ENCODE data around the gene GABRD. TPM values are rescaled to one million over a fixed set of nuclear protein-coding genes. Genes with fewer than 3 reads are reported as not detected.

The GABRD gene
- polyA plus RNA-seq, 1 experiment, result not detected

DNA sequence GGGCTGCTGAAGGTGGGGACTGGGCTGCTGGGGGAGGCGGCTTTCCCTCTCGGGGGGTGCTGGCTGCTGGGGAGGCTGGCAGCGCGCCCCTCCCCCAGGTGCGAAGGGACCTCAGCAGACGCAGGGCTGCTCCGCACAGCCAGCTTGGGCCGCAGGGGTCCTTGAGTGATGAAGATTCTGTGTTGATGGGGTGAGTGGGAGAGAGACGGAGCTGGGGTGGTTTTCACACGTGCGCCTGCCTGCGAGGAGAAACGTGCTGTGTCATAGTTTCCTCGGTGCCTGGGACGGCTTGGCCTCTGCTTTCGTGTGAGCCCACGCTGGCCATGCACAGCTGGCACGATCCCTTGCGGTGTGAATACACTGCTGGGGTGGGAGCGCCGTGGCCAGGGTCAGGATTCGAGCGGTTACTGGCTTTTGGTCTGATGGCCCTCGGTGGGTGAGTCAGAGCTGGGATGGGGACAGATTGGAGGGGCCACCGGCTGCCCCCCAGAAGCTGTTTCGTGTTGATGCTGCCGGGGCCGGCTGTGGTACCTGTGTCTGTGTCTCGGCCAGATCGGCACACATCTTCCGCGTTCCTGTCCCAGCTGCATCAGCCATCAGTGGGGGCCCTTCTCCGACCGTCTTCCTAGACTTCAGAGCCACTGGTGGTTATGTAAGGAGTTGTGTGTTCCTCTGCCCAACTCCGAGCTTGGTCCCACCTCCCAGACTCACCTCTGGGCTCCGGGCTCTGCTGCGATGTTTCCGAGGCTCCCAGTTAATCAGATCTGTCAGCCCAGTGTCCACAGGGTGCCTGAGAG is 56.0 kb downstream of the GABRD start:
- POLR2A ChIA-PET, result no interaction called here
- DNase-seq (ENCODE audit: low read depth), result no peak
- Histone ChIP-seq H3K27me3 (ENCODE audit: control insufficient read depth, insufficient read depth, low read length) (peaks cover 8% of the 10 kb centered on the region), H3K36me3 (ENCODE audit: control insufficient read depth, insufficient read depth, low read length) (no peaks in the 10 kb centered on the region), H3K4me3 (ENCODE audit: low read depth, low read length) (no peak overlapping the region)
- TF ChIP-seq, protein P1, sequence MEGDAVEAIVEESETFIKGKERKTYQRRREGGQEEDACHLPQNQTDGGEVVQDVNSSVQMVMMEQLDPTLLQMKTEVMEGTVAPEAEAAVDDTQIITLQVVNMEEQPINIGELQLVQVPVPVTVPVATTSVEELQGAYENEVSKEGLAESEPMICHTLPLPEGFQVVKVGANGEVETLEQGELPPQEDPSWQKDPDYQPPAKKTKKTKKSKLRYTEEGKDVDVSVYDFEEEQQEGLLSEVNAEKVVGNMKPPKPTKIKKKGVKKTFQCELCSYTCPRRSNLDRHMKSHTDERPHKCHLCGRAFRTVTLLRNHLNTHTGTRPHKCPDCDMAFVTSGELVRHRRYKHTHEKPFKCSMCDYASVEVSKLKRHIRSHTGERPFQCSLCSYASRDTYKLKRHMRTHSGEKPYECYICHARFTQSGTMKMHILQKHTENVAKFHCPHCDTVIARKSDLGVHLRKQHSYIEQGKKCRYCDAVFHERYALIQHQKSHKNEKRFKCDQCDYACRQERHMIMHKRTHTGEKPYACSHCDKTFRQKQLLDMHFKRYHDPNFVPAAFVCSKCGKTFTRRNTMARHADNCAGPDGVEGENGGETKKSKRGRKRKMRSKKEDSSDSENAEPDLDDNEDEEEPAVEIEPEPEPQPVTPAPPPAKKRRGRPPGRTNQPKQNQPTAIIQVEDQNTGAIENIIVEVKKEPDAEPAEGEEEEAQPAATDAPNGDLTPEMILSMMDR (IDR thresholded peaks at IDR 0.05; ENCODE audit: insufficient read depth, low read depth, low read length), result no peak
- CTCF ChIA-PET, result interaction anchor here (1.2 kb wide), 1 partner anchor 17 kb away, joined by 3 read pairs; no protein-coding TSS in a partner anchor

DNA sequence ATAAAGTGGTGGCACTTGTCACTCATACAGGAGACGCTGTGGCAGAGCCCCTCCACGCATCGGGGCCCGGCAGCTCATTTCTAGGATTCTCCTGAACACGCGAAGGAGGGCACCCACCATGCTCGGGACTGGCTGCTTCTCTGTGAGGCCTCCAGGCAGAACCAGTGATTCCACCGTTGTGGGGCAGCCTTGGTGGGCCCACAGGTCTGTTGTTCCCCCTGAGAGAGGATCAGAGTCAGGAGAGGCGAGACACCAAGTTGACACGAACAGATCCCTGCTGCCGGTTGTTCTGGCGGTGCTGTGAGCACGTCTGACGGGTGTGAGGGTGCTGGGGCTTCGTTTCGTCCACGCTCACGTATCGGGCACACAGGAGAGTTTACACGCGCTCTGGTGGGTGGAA is 57.7 kb downstream of the GABRD start:
- ChIA-PET CTCF (no interaction called here), POLR2A (interaction anchor here (0.7 kb wide), 1 partner anchor 56 kb away, joined by 3 read pairs; no protein-coding TSS in a partner anchor)
- no peak overlapping the region for H3K4me3 ChIP-seq (ENCODE audit: low read depth, low read length)

DNA sequence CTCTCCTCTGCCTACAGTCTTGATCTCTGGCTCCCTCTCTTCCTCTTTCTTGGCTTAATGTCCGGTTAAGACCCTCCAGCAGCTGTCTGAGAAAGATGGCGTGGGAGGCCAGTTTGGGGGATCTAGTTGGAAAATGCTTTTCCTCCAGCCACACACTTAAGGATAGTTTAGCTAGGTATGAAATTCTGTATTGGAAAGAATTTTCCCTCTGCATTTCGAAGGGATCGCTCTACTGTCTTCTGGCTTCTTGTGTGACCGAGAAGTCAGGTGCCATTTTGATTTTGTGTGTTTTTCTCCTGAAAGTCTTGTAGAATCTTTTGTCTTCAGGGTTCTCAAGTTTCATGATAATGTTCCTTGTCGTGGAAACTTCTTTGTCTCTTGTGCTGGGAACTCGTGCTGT is 59.0 kb downstream of the GABRD start:
- no peak overlapping the region for H3K4me3 ChIP-seq (ENCODE audit: low read depth, low read length)
- H3K36me3 ChIP-seq (ENCODE audit: control insufficient read depth, insufficient read depth, low read length), result no peaks in the 10 kb centered on the region
- POLR2A ChIA-PET, result no interaction called here
- TF ChIP-seq, protein P1 (IDR thresholded peaks at IDR 0.05; ENCODE audit: insufficient read depth, low read depth, low read length), result no peak
- H3K27me3 ChIP-seq (ENCODE audit: control insufficient read depth, insufficient read depth, low read length), result peaks cover 5% of the 10 kb centered on the region
- CTCF ChIA-PET, result no interaction called here
- no peak for DNase-seq (ENCODE audit: low read depth)

More for the DNA sequence above, 57.7 kb downstream of the GABRD start:
- DNase-seq (ENCODE audit: low read depth), result no peak
- TF ChIP-seq, protein P1 (IDR thresholded peaks at IDR 0.05; ENCODE audit: insufficient read depth, low read depth, low read length), result no peak
- Histone ChIP-seq H3K36me3 (ENCODE audit: control insufficient read depth, insufficient read depth, low read length) (no peaks in the 10 kb centered on the region), H3K27me3 (ENCODE audit: control insufficient read depth, insufficient read depth, low read length) (peaks cover 8% of the 10 kb centered on the region)

DNA sequence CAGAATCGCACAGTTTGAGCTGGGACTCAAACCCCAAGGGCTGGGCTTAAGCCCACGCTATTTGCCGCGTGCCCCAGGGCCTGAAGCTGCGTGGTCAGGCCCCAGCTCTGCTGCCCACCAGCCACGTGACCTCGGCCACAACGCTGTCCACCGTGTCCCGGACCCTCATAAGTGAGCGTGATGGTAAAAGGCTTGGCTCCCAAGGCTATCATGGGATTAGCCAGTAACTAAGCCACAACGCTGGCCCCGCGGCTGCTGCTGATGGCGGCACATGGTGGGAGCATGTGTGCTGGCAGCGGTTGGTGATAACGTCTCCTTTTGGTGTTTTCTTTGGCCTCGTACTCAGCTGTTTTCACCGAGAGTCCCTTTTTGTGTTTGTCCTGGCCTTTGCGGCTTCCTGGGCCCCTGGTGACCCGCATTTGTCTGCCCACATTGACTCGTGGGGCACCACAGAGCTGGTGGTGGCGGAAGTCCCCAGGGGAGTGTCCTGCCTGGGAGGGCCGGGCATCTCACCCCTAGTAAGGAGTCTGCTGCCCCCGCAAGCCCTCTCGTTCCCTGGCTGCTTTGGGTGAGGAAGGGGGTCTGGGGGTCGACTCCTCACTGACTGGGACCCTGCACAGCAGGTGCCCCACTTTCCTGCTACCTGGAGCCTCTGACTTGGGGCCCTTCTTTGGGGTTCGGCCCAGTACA is 60.4 kb downstream of the GABRD start:
- CTCF ChIA-PET, result no interaction called here
- Histone ChIP-seq H3K27me3 (ENCODE audit: control insufficient read depth, insufficient read depth, low read length) (no peaks in the 10 kb centered on the region; the same call in 1 of the 2 replicates), H3K36me3 (ENCODE audit: control insufficient read depth, insufficient read depth, low read length) (no peaks in the 10 kb centered on the region), H3K4me3 (ENCODE audit: low read depth, low read length) (no peak overlapping the region)
- no peak for DNase-seq (ENCODE audit: low read depth)
- TF ChIP-seq, protein P1 (IDR thresholded peaks at IDR 0.05; ENCODE audit: insufficient read depth, low read depth, low read length), result no peak
- POLR2A ChIA-PET, result no interaction called here

- TF ChIP-seq, protein P1 (IDR thresholded peaks at IDR 0.05; ENCODE audit: insufficient read depth, low read depth, low read length), result no peak
- DNase-seq (ENCODE audit: low read depth), result no peak
- H3K27me3 ChIP-seq (ENCODE audit: control insufficient read depth, insufficient read depth, low read length), result no peaks in the 10 kb centered on the region; the same call in 1 of the 2 replicates
- POLR2A ChIA-PET, result no interaction called here
- no peaks in the 10 kb centered on the region for H3K36me3 ChIP-seq (ENCODE audit: control insufficient read depth, insufficient read depth, low read length)
- H3K4me3 ChIP-seq (ENCODE audit: low read depth, low read length), result no peak overlapping the region
- CTCF ChIA-PET, result no interaction called here
Measured at GRCh38 chr1:2080140-2080539, 61.0 kb downstream of the GABRD start.

Data from BJ (cell line).